ENCODE measurements around the gene PLD5.

DNA sequence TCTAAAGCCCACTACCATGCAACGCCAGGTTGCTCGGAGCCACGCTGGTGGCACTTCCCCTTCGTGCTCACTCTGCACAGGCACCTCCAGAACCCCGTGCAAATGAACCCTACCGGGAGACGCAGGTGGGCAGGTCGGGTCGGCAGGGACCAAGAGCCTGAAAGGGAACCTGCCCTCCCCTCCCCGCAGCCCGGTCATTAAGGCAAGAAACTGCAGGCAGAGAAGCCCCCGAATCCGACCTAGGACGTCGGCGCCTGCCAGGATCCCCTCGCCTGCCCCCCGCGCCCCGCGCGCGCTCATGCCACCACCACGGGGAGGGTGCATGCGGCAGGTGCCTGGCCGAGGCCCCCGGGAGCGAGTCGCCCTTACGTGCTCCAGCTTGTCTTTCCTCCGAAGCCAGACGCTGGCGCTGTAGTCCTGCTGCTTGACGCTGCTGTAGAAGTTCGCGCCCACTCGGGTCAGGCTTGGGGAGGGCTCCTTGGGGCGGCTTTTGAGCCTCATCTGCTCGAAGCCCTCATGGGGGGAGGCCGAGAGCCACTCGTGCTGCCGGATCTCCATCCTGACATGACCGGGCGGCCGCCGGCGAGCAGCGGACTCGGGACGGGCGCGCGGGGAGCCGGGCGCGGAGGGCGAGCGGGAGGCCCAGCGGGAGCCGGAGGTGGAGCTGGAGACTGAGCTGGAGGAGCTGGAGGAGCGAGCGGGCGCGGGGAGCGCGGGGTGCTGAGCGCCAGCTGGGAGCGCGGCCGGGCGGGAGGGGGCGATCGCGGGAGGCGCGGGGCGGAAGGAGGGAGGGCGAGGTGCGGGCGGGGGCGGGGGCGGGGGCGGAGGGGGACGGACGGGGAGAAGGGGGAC lies 552 bp downstream of the PLD5 start:
- TF ChIP-seq, protein P1, sequence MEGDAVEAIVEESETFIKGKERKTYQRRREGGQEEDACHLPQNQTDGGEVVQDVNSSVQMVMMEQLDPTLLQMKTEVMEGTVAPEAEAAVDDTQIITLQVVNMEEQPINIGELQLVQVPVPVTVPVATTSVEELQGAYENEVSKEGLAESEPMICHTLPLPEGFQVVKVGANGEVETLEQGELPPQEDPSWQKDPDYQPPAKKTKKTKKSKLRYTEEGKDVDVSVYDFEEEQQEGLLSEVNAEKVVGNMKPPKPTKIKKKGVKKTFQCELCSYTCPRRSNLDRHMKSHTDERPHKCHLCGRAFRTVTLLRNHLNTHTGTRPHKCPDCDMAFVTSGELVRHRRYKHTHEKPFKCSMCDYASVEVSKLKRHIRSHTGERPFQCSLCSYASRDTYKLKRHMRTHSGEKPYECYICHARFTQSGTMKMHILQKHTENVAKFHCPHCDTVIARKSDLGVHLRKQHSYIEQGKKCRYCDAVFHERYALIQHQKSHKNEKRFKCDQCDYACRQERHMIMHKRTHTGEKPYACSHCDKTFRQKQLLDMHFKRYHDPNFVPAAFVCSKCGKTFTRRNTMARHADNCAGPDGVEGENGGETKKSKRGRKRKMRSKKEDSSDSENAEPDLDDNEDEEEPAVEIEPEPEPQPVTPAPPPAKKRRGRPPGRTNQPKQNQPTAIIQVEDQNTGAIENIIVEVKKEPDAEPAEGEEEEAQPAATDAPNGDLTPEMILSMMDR (IDR thresholded peaks at IDR 0.05; ENCODE audit: low read depth, low read length, missing input control), result no peak
- TF ChIP-seq SP1 (IDR thresholded peaks at IDR 0.05) (no peak), HNF4A (conservative IDR thresholded peaks at IDR 0.05) (no peak), RXRA (IDR thresholded peaks at IDR 0.05) (no peak), FOXA2 (IDR thresholded peaks at IDR 0.05) (no peak), RAD21 (IDR thresholded peaks at IDR 0.05) (no peak), JUND (IDR thresholded peaks at IDR 0.05) (no peak), GABPA (IDR thresholded peaks at IDR 0.05 in 1 of 2, conservative IDR thresholded peaks at IDR 0.05 in 1 of 2) (no peak)
- TF ChIP-seq, protein P2, sequence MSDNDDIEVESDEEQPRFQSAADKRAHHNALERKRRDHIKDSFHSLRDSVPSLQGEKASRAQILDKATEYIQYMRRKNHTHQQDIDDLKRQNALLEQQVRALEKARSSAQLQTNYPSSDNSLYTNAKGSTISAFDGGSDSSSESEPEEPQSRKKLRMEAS (IDR thresholded peaks at IDR 0.05), result no peak
- TF ChIP-seq, protein P3, sequence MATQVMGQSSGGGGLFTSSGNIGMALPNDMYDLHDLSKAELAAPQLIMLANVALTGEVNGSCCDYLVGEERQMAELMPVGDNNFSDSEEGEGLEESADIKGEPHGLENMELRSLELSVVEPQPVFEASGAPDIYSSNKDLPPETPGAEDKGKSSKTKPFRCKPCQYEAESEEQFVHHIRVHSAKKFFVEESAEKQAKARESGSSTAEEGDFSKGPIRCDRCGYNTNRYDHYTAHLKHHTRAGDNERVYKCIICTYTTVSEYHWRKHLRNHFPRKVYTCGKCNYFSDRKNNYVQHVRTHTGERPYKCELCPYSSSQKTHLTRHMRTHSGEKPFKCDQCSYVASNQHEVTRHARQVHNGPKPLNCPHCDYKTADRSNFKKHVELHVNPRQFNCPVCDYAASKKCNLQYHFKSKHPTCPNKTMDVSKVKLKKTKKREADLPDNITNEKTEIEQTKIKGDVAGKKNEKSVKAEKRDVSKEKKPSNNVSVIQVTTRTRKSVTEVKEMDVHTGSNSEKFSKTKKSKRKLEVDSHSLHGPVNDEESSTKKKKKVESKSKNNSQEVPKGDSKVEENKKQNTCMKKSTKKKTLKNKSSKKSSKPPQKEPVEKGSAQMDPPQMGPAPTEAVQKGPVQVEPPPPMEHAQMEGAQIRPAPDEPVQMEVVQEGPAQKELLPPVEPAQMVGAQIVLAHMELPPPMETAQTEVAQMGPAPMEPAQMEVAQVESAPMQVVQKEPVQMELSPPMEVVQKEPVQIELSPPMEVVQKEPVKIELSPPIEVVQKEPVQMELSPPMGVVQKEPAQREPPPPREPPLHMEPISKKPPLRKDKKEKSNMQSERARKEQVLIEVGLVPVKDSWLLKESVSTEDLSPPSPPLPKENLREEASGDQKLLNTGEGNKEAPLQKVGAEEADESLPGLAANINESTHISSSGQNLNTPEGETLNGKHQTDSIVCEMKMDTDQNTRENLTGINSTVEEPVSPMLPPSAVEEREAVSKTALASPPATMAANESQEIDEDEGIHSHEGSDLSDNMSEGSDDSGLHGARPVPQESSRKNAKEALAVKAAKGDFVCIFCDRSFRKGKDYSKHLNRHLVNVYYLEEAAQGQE (IDR thresholded peaks at IDR 0.05), result no peak
- TF ChIP-seq, protein P4, sequence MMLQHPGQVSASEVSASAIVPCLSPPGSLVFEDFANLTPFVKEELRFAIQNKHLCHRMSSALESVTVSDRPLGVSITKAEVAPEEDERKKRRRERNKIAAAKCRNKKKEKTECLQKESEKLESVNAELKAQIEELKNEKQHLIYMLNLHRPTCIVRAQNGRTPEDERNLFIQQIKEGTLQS (IDR thresholded peaks at IDR 0.05), result no peak

Measured in liver (tissue), 3 donors.